Epithelial cell of esophagus (primary cell): Measurements from ENCODE around the gene ARHGAP23.
A peak's percentile ranks its signal among the peaks of the same experiment; 100 is the strongest.
"Not testable (repeated sequence)": the region's sequence is repeated elsewhere in the genome, so short reads cannot be mapped to it uniquely, and the experiment has no call there.

Experiments
- DNase-seq: peaks from one replicate; pipeline ENCODE4 v3.0.0; 2010; ENCODE audit warnings: low read depth
- H3K4me3 ChIP-seq: 2 replicates; pipeline ENCODE4 v1.5.1; 2011; ENCODE audit warnings: mild to moderate bottlenecking, low read length, control low read depth
- TF ChIP-seq, protein P1 (sequence below): IDR thresholded peaks from 2 replicates; pipeline ENCODE4 v1.5.1; 2011; ENCODE audit warnings: low read depth, mild to moderate bottlenecking, low read length, control low read depth, inconsistent platforms; ENCODE audit not compliant: insufficient read depth; ENCODE audit errors: missing control alignments

ARHGAP23 gene

DNA sequence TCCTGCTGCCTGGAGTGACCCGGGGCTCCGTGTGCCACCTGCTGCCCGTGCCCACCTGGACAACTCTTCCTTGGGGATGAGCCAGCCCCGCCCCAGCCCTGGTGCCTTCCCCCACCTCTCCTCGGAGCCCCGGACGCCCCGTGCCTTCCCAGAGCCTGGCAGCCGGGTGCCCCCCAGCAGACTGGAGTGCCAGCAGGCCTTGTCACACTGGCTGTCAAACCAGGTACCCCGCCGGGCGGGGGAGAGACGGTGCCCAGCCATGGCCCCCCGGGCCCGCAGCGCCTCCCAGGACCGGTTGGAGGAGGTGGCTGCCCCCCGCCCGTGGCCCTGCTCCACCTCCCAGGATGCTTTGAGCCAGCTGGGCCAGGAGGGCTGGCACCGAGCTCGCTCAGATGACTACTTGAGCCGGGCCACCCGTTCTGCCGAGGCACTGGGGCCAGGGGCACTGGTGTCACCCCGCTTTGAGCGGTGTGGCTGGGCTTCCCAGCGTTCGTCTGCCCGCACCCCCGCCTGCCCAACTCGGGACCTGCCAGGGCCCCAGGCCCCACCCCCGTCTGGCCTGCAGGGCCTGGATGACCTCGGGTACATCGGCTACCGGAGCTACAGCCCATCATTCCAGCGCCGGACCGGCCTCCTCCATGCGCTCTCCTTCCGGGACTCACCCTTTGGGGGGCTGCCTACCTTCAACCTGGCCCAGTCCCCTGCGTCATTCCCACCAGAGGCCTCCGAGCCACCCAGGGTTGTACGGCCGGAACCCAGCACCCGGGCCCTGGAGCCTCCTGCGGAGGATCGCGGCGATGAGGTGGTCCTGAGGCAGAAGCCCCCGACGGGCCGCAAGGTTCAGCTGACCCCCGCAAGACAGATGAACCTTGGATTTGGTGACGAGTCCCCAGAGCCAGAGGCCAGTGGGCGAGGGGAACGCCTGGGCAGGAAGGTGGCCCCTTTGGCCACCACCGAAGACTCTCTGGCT is 38.4 kb downstream of the ARHGAP23 start:
- no peak for DNase-seq
- TF ChIP-seq, protein P1, sequence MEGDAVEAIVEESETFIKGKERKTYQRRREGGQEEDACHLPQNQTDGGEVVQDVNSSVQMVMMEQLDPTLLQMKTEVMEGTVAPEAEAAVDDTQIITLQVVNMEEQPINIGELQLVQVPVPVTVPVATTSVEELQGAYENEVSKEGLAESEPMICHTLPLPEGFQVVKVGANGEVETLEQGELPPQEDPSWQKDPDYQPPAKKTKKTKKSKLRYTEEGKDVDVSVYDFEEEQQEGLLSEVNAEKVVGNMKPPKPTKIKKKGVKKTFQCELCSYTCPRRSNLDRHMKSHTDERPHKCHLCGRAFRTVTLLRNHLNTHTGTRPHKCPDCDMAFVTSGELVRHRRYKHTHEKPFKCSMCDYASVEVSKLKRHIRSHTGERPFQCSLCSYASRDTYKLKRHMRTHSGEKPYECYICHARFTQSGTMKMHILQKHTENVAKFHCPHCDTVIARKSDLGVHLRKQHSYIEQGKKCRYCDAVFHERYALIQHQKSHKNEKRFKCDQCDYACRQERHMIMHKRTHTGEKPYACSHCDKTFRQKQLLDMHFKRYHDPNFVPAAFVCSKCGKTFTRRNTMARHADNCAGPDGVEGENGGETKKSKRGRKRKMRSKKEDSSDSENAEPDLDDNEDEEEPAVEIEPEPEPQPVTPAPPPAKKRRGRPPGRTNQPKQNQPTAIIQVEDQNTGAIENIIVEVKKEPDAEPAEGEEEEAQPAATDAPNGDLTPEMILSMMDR = no peak
- H3K4me3 ChIP-seq = no peak overlapping the region

DNA sequence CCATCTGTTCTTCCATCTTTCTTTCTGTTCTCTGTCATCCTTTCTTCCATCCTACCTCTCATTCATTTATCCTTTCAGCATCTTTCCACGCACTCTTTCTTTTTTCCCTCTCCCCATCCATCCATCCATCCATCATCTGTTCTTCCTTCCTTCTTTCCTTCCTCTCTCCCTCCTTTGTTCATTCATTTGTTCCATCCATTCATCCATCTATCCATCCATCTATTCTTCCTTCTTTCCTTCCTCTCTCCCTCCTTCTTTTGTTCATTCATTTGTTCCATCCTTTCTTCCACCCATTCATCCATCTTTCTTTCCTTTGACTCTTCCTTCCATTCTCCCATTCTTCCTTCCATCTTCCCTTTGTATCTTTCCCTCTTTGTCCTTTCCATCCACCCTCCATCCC is 39.2 kb downstream of the ARHGAP23 start:
- no peak overlapping the region for H3K4me3 ChIP-seq
- no peak for DNase-seq
- TF ChIP-seq, protein P1 = no peak

DNA sequence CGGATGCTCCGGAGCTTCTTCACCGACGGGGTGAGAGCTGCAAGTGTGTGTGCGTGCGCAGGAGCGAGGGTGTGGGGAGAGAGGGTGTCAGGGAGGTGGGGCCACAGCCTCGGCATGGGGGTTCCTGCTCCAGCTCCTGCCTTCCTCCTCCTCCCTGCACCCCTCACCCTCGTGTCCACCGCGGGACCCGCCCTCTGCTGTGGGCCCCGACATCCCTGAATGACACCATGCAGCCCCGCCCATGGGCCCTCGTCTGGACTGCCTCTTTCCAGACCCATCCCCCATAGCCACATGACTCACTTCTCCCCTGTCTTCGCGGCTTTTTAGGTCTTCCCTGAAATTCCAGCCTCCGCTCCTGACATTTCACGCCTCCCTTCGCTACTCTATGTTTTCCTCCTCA is 41.6 kb downstream of the ARHGAP23 start:
- TF ChIP-seq, protein P1 = no peak
- peak; percentile 45 for DNase-seq
- no peak overlapping the region for H3K4me3 ChIP-seq

DNA sequence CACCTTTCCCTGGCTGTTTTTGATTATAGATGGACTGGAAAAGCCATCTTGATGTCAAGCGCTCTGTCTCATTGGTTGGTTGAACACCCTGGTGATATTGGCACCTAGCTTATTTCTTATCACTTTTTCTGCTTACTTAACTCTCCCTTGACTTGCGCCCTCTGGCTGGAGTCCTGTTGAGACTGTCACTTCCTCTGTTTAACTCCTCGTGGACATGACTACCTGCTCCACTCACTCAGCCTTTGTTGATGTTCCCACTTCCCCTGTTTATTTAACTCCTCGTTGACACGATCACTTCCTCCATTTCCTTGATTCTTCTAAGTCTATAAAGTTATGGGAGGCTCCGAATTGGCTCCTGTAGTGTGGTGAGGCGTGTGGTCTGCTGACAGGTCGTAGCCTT is 43.0 kb downstream of the ARHGAP23 start:
- not testable (repeated sequence) for DNase-seq, H3K4me3 ChIP-seq

DNA sequence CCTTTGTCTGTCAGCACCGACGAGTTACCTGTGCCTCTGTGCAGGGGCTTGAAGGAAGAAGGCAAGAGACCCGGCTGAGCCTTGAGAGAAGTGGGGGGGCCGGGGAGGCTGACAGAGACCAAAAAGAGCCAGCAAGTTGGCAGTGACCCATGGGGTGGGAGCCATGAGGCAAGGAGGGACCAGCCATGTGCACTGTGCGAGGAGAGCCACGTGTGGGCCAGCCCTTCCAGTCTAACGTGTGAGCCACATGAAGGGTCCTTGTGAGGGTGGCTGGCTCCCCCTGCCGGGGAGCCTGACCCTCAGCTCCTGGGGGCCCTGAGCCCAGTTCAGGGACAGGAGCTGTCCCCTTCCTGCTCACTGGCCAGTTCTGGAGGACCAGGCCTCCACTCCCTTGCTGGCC is 46.4 kb downstream of the ARHGAP23 start:
- not testable (repeated sequence) for H3K4me3 ChIP-seq
- peak; percentile 26 for DNase-seq
- TF ChIP-seq, protein P1 = peak; percentile 36

DNA sequence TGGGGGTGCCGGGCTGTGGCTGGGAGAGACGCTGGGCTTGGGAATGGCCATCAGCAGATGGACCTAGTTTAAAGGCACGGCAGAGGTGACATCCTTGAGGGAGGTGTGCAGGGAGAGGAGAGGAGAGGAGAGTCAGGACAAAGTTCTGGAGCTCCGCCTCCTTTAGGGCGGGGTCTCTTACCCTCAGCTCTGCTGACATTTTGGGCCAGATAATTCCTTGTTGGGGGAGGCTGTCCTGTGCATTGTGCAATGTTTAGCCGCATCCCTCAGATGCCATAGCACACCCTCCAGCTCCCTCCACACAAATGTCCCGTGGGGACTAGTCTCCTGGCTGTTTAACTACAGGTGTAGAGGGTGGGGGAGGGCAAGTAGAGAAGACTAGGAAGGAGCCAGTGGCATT is 48.3 kb downstream of the ARHGAP23 start:
- TF ChIP-seq, protein P1 = no peak
- DNase-seq = no peak

DNA sequence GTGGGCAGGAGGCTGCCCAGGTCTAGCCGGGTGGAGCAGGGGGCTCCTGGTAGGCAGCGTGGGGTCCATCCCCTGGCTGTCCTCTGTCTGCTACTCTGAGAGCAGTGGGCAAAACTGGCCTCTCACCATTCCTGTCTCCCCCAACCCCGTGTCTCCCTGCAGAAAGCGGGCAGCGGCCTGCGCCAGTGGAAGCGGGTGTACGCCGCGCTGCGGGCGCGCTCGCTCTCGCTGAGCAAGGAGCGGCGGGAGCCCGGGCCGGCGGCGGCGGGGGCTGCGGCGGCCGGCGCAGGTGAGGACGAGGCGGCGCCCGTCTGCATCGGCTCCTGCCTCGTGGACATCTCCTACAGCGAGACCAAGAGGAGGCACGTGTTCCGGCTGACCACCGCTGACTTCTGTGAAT is 49.2 kb downstream of the ARHGAP23 start:
- not testable (repeated sequence) for DNase-seq, H3K4me3 ChIP-seq

More for the DNA sequence above, 48.3 kb downstream of the ARHGAP23 start:
- no peak overlapping the region for H3K4me3 ChIP-seq

DNA sequence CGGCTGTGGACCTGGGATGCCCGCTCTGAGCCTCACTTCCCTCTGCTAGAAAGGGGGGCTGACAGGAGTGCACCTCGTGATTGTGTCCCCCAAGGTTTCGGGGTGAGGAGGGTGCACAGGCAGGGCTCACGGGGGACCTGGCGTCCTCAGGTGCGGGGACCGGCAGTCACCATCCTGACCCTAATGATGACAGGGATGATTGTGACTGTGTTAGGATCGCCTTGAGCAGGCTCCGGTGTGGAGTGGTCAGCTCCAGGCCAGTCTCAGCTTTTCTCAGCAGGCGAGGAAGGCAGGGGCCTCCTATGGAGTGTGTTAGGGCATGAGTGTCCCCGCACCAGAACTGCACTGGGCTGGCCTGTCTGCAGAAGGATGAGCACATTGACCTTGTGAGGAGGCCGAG is 49.7 kb downstream of the ARHGAP23 start:
- DNase-seq, H3K4me3 ChIP-seq: not testable (repeated sequence)

DNA sequence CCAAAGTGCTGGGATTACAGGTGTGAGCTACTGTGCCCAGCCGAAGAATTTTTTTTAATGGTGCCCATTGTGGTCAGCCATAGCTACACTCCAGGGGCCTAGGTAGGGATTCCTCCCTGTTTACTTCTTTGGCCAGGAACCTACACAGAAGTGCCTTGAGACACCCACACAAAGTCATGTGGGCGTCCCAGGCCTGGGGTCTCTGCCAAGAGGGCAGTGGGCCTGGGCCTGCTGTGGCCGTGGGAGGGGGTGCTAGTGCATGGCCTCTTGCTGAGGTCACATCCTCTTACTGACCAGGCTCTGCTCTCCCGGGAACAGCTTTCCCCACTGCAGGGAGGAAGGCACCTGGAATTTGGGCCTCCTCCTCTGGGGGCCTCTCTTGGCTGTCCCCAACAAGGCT is 50.4 kb downstream of the ARHGAP23 start:
- not testable (repeated sequence) for H3K4me3 ChIP-seq, DNase-seq

DNA sequence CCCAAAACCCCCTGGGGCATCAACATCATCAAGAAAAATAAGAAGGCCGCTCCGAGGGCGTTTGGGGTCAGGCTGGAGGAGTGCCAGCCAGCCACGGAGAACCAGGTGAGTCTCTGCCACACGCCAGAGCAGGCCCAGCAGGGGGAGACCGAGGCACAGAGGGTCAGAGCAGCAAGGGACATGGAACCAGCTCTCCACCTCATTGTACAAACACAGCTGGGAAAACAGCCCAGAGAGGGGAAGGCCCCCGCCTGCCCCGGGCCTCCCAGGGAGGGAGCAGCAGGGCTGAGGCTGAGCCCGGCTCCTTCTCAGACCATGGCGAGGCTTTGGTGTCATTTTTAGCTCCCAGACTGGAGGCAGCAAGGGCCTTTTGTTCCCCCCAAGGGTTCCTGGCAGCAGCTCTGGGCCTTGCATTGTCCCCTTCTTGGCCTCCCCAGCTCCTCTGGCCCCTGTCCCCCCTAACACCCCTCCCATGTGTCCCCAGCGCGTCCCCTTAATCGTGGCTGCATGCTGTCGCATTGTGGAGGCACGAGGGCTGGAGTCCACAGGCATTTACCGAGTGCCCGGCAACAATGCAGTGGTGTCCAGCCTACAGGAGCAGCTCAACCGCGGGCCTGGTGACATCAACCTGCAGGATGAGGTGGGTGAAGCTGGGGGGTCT is 53.9 kb downstream of the ARHGAP23 start:
- not testable (repeated sequence) for H3K4me3 ChIP-seq, DNase-seq

DNA sequence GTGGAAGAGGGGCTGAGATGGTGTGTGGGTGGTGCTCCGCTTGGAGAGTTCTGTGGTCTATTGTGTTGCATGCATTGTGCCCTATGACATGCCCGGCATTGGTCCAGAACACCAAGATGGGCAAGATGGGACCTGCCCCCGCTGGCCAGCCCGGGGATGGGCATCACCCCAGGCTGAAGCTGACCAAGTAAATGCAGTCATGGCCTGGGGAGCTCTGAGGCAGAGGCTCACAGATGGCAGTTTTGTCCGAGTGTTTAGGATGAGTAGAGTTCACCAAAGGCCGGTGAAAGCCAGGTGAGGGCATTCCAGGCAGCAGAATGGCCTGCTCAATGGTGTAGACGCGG is 54.4 kb downstream of the ARHGAP23 start:
- DNase-seq, H3K4me3 ChIP-seq: not testable (repeated sequence)
